GM21423 (cell line): ENCODE results near the gene PTRHD1.

Source experiments
- ATAC-seq: cut with Tn5 transposase; IDR thresholded peaks from one replicate; pipeline ENCODE4 v1.9.1; 2021; ENCODE audit warnings: mild to moderate bottlenecking, moderate library complexity; ENCODE audit not compliant: unreplicated experiment

PTRHD1 gene

GRCh38 chr2:24830786-24831185 is 37.6 kb upstream of the PTRHD1 start:
- no peak for ATAC-seq

- no peak for ATAC-seq
Observed at GRCh38 chr2:24830351-24830750, 37.2 kb upstream of the PTRHD1 start.

DNA sequence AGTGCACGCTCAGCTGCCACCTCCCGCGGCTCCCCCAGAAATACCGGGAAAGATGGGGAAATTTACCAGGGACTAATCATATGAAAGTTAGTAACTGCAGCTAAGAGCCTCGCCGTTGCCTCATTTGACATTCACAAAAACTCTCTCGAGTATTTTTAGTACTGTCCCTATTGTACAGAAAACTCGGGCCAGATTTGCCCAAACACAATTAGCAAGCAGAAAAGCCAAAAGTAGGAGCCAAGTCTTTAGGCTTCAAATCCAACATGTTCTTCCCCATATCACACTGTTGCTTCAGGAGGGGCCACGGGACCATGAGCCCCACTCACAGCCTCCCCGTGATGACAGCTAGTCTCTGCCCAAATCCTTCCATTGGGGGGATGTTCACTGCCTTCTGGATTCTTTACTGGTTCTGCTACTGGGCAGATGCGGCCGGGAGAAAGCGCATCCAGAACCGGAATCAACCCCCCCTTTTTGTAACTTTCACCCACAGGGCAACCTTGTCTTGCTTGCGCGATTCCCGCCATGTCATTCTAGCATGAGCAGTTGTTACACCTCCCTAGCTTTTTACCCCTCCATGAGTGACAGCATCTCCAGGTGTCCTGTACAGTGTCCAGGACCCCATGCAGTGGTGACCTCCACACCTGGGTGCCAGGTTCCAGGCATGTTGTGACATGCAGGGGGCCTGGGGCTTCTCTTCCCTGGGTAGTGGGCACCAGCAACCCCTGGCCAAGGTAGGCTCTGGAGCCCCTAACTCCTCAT is 35.2 kb upstream of the PTRHD1 start:
- no peak for ATAC-seq

DNA sequence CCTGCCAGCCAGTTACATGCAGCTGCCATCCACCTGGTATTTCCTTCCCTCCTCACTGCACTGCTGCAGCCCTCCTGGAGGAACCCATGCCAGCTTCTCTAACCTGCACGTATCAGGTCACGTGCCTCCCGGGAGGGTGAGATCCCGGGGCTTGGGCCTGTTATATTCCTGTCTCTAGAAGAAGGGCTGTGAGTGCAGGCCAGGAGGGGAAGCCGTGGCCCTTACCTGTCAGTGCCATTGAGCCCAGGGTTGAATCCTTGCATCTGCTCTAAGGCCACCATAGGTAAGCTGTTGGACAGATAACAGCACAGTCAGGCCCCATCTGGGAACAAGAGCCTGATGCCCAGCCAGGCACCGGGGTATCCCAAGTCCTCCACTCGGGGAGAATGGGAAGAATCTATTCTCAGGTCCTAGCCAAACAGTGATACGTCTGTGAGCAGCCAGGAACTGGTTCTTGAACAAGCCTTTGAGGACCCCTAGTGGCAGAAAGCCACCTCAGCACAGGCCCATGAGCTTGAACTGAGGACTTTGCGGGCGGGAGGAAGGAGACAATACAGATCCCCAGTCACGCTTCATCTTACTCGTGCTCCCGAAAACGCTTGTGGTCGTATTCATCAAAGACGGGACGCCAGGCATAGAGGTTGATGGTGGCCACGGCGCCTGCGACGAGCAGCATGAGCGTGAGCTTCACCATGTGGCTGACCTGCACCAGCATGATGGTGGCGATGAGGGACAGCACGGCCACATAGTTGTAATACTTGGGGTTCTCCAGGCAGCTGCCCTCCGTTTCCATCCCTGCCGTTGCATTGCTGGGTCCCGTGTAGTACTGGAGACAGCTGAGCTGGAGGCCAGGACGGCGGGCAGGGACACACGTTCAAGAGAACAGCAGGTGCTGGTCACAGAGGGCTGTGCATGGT is 34.4 kb upstream of the PTRHD1 start:
- ATAC-seq, result no peak

DNA sequence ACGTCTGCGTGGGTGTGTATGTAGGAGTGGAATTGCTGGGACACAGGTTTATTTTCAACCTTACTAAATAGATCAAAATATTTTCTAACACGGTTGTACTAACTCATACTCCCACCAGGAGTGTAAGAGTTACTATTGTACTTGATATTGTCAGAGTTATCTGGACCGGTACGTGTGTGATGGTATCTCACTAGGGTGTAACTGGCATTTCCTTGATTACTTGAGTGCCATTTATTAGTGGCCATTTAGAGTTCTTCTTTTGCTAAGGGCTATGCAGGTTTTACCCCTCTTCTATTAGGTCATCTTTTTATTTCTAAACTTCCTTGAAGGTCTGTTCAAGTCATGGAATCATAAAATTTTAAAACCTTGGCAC is 33.6 kb upstream of the PTRHD1 start:
- no peak for ATAC-seq

GRCh38 chr2:24825883-24826772 is 32.9 kb upstream of the PTRHD1 start:
- no peak for ATAC-seq

DNA sequence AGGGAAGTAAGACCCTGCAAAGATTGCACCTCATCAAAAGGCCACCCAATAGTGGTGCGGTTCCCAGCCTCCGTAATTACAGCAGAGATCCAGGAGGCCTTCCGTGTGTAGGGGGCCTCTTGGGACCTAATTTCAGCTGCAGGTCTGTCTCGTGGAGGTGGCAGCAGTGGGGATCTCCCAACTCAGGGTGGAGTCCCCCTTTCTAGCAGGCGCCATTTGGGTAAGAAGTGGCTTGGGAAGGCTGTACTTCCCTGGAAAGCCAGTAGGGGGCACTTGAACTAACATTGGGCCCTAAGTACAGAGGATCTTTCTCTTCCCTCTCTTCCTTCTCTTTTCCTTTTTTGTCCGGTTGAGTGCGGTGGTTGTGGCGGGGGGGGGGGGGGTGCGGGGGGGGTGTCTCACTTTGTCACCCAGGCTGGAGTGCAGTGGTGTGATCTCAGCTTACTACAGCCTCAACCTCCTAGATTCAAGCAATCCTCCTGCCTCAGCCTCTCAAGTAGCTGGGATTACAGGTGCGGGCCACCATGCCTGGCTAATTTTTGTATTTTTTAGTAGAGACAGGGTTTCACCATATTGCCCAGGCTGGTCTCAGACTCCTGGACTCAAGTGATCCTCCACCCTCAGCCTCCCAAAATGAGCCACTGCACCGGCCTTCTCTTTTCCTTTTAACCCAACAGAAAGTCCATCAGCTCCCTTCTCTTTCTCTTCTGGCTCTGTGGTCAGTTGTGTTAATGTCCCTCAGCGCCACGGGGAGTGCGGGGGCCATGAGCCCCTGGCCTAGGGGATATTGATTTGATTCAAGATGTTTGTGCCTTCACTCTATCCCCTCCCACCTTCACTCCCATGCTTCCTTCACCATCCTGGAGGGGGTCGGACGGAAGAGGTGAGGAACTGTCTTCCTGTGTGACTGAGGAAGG is 32.0 kb upstream of the PTRHD1 start:
- ATAC-seq, result no peak

- ATAC-seq, result no peak
Observed at GRCh38 chr2:24824071-24824588, 30.9 kb upstream of the PTRHD1 start.

DNA sequence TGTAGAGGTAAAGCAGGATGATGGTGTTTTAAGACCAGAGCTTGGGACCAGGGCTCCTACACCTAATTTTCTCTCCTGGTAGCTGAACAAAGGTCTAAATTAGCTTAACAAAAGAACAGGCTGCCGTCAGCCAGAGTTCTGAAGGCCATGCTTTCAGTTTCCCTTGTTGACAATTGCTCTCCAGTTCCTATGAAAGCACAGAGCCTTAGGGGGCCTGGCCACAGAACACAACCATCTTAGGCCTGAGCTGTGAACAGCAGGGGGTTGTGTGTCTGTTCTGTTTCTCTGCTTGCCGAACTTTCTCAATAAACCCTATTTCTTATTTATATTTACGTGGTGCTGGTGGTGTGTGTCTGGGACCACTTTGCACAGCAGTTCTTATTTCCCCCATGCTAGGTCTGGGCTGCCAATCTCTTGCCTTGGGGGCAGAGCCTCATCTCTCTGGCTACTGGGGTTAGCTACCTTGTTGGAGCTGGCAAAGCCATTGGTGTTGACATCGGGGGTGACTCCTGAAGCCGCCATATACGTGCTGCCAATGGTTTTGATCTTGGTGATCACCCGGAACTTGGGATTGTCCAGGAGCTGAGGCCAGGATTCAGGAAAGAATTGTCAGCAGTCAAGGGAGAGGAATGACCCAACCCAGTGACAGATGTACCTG is 29.0 kb upstream of the PTRHD1 start:
- no peak for ATAC-seq

- ATAC-seq, result no peak
Observed at GRCh38 chr2:24821433-24821891, 28.3 kb upstream of the PTRHD1 start.

DNA sequence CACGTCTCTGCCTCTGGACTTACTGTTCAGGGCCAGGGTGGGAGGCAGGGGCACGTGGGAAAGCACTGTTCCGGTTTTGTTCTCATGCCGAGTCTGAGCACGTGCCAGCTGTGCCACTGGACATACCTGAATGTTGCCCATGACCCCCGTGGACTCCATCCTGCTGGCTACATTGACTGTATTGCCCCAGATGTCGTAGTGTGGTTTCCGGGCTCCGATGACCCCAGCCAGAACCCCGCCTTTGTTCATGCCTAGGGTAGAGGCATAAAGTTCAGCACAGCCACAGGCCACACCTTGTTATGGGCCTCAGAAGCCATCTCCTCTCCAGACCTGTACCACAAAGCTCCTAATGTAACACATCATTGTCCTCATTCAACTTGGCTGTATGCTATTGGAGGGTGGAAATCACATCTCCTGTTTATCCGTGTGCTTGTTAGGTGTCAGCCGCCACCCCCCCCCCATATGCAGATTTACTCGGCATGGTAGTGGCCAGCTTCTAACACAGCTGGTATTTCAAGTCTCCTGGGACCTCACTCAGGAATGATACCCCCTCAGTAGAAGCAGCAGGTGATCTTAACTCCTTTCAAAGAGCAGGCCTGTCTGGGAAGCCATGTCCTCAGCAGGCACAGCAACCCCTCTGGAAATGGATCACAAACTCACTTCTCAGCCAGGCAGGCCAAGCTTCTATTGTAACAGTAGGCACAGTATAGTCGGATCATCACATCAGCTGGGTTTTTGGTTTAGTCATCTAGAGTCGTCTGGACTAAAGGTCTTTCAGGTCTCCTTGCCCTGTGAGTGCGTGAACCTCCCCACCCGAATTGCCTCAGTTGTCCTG is 27.6 kb upstream of the PTRHD1 start:
- no peak for ATAC-seq

- ATAC-seq, result no peak
Observed at GRCh38 chr2:24820175-24820513, 27.0 kb upstream of the PTRHD1 start.

- no peak for ATAC-seq
Observed at GRCh38 chr2:24819442-24820174, 26.4 kb upstream of the PTRHD1 start.

DNA sequence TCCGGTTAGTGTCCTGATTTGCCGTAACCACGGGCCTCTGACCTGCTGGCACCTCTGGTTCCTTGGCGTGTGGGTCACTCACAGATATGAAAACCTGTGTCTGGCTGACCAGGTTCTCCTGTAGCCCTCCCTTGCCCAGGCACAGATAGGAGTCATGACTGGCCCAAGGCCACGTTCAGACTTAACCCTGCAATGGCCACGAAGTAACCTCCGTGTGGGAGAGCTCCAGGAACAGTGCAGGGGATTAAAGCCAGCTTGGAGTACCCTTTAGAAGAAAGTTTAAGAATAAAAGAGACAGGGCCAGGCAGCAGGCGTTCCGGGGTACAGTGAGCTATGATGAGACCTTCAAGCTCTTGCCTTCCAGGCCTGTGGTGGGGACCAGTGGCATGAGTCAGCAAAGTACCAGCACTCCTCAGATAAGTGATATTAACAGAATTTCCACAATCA is 25.6 kb upstream of the PTRHD1 start:
- no peak for ATAC-seq

GRCh38 chr2:24816884-24817283 is 23.7 kb upstream of the PTRHD1 start:
- no peak for ATAC-seq

DNA sequence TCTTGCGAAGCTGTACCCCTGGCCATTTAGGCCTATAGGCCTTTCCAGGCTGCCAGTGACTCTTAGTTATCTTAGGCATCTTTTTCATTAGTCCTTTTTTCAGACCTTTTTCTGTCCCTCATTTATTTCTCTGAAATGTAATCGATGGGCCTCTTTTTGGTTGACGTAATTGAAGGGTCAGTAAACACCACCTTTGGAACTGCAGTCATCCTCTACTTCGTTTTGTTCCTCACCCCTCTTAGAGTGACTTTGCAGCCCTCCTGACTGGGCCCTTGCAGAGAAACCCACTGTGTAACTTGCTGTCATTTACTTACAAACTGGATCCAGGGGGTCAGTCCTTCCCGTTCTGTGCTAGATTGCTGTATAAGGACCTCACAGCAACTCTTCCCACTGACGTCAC is 23.2 kb upstream of the PTRHD1 start:
- no peak for ATAC-seq

DNA sequence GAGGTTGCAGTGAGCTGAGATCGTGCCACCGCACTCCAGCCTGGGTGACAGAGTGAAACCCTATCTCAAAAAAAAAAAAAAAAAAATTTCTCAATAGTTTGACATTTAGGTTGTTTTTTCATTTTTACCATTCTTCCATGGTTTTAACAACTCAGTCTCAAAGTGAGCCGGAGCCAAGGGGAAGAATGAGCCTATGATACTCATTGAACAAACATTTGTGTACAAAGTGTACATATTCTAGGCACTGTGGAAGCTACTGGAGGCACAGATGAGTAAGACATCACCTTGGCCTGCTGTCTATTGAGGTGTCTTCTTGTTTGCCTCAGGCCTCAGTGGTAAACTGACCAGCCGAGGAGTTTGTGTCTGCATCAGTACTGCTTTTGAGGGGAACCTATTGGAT is 22.0 kb upstream of the PTRHD1 start:
- no peak for ATAC-seq

GRCh38 chr2:24814516-24814915 is 21.3 kb upstream of the PTRHD1 start:
- ATAC-seq, result no peak
